ENCODE measurements around the gene CACTIN. TPM values are rescaled to one million over a fixed set of nuclear protein-coding genes. Genes with fewer than 3 reads are reported as not detected.

CACTIN gene
- polyA plus RNA-seq, 1 experiment: 9.3 TPM

DNA sequence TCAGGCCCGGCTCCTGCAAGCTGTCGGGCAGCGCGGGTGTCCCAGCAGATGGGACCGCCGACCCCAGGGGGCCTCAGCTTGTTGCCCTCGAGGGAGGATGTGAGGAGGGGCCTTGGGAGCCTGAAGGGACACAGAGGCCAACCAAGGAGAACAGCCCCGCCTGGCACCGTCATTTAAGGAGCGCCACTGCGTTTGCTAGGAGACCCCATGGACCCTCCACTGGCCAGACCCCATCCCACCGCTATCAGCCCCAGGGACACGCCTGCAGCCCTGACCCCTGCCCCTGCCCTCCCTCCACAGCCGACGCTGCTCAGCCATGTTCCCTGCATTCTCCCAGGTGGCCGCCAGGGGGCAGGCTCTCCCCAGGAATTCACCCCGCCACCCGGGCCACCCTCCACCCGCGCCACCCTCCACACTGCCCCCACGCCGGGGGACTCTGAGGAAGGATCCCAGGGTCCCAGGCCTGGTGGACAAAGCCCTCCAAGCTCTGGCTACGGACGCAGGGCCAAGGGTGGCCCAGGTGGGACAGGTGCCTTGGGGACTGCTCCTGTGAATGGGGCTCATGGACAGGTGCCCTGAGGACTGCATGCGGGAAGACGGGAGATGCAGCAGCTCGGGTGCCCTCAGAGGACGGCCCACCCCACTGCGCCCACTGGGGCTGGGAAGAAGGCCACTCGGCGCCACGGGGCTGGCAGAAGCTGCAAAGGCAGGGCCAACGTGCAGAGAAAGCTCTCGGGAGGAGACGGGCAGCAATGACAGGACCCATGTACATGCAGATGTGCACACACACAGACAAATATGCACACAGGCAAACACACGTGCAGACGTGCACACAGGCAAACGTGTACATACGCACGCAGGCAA, 39.3 kb upstream of the CACTIN start:
- peak; percentile 78 for TF ChIP-seq CTCF (IDR thresholded peaks at IDR 0.05; ENCODE audit: low read depth, low read length)
- POLR2A ChIA-PET: interaction anchor here (0.6 kb wide), 1 partner anchor 220 kb away, joined by 7 read pairs; no protein-coding TSS in a partner anchor
- H3K9me3 ChIP-seq (ENCODE audit: control insufficient read depth, insufficient read depth, low read length): peaks cover 8% of the 10 kb centered on the region; the same call in 1 of the 2 replicates
- no peak for DNase-seq (ENCODE audit: low read depth, low spot score)
- no peak overlapping the region for H3K4me3 ChIP-seq (ENCODE audit: low read depth, low read length)
- H3K27me3 ChIP-seq (ENCODE audit: control insufficient read depth, insufficient read depth, low read length): no peaks in the 10 kb centered on the region
- H3K27ac ChIP-seq (ENCODE audit: low read depth, low read length): no peak overlapping the region
- CTCF ChIA-PET: interaction anchor here (0.6 to 1.1 kb wide), 9 partner anchors 10 to 540 kb away, joined by 3 to 6 read pairs (median 3); partner anchors contain the start of genes PIP5K1C and TJP3

GRCh38 chr19:3664879-3665642, 38.5 kb upstream of the CACTIN start:
- Histone ChIP-seq H3K27ac (ENCODE audit: low read depth, low read length) (no peak overlapping the region), H3K4me3 (ENCODE audit: low read depth, low read length) (no peak overlapping the region), H3K9me3 (ENCODE audit: control insufficient read depth, insufficient read depth, low read length) (peaks cover 9% of the 10 kb centered on the region; the same call in 1 of the 2 replicates), H3K27me3 (ENCODE audit: control insufficient read depth, insufficient read depth, low read length) (no peaks in the 10 kb centered on the region)
- ChIA-PET POLR2A (interaction anchor here (0.6 kb wide), 1 partner anchor 221 kb away, joined by 7 read pairs; no protein-coding TSS in a partner anchor), CTCF (interaction anchor here (0.6 to 1.1 kb wide), 3 partner anchors 9 to 36 kb away, joined by 3 to 6 read pairs (median 3); no protein-coding TSS in a partner anchor)
- DNase-seq (ENCODE audit: low read depth, low spot score): no peak
- no peak for TF ChIP-seq CTCF (IDR thresholded peaks at IDR 0.05; ENCODE audit: low read depth, low read length)

- Histone ChIP-seq H3K9me3 (ENCODE audit: control insufficient read depth, insufficient read depth, low read length) (peaks cover 9% of the 10 kb centered on the region; the same call in 1 of the 2 replicates), H3K4me3 (ENCODE audit: low read depth, low read length) (no peak overlapping the region), H3K27ac (ENCODE audit: low read depth, low read length) (no peak overlapping the region), H3K27me3 (ENCODE audit: control insufficient read depth, insufficient read depth, low read length) (no peaks in the 10 kb centered on the region)
- POLR2A ChIA-PET: no interaction called here
- CTCF ChIA-PET: no interaction called here
- no peak for DNase-seq (ENCODE audit: low read depth, low spot score)
- no peak for TF ChIP-seq CTCF (IDR thresholded peaks at IDR 0.05; ENCODE audit: low read depth, low read length)
Observed at GRCh38 chr19:3663838-3664237, 37.2 kb upstream of the CACTIN start.

DNA sequence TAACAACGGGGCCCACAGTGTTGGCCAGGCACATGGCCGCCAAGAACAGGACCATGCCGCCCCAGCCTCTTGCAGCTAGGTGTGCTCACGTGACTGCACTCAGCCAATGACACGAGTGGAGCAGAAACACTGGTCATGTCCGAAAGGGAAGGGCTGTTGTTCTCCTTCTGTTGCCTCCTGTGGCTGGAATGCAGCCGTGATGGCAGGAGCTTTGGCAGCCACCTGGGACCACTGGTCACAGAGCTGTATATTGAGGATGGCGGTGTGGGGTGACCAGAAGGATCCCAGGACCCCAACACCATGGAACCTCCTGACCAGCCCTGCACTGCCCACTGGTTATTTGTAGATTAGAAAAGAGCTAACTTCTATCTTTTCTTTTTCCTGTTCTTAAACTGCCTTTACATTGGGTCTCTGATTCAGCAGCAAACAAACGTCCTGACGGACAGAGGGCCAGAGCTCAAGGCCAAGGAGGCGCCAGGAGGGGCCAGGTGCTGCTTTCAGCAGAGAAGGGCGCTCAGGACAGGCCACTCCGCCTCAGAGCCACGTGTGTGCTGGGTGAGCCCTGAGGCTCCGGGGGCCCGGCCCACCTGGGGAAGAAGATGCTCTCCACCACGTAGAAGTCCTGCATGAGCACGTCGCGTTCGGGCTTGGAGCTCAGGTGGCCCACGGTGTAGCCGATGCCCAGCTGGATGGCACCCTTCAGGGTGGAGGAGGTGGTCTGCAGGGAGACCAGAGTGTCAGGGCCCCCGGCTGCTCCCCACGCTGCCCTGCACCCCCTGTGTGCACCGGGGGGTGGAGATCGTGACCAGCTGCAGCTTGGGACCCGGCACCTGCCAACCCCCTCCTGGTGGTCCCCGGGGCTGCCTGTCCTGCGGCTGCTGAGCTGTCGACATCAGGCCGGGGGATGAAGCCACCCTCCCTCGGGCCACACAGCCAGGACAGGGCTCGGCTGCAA, 35.0 kb upstream of the CACTIN start:
- CTCF ChIA-PET: interaction anchor here (1.6 kb wide), 1 partner anchor 31 kb away, joined by 7 read pairs; no protein-coding TSS in a partner anchor
- TF ChIP-seq CTCF (IDR thresholded peaks at IDR 0.05; ENCODE audit: low read depth, low read length): no peak
- Histone ChIP-seq H3K27ac (ENCODE audit: low read depth, low read length) (no peak overlapping the region), H3K4me3 (ENCODE audit: low read depth, low read length) (no peak overlapping the region), H3K27me3 (ENCODE audit: control insufficient read depth, insufficient read depth, low read length) (no peaks in the 10 kb centered on the region), H3K9me3 (ENCODE audit: control insufficient read depth, insufficient read depth, low read length) (peaks cover 18% of the 10 kb centered on the region)
- POLR2A ChIA-PET: interaction anchor here (0.6 kb wide), 1 partner anchor 152 kb away, joined by 3 read pairs; no protein-coding TSS in a partner anchor
- DNase-seq (ENCODE audit: low read depth, low spot score): no peak

Measured in AG04450 (cell line).